Right kidney (tissue), 1 donor: ENCODE results near the gene FAR2.
"Not testable (repeated sequence)": the region's sequence is repeated elsewhere in the genome, so short reads cannot be mapped to it uniquely, and the experiment has no call there.

ENCODE experiments used
- DNase-seq: peaks from one replicate; pipeline ENCODE4 v3.0.0-alpha.2; 2016

The FAR2 gene

DNA sequence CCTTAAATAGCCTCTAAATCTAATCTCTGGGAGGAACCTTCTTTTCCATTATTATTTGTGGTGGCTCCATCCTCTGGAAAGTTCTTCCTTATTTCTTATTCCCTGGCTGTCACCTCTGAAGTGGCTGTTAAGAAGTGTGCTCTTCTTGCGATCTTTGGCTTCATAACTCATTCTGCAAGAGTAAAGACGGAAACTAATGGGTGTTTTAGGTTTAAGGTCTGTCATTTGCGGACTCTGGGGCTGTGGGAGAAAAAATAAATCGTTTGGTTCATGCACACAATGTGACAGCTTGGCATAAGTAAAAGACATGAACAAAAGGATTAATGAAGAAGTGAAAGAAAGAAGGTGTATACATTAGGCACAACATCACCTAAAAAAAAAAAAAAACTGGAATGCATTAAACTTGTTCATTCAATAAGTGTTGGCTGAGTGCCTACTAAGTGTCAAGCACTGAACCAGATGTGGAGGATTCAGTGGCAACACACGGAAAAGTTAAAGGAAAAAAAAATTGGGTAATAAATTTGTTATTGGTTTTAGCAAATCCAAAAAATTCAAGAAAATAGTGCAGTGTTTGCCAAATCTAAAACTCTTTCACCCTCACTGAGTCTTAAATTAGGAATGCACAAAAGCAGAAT is 132.4 kb downstream of the FAR2 start:
- no peak for DNase-seq

DNA sequence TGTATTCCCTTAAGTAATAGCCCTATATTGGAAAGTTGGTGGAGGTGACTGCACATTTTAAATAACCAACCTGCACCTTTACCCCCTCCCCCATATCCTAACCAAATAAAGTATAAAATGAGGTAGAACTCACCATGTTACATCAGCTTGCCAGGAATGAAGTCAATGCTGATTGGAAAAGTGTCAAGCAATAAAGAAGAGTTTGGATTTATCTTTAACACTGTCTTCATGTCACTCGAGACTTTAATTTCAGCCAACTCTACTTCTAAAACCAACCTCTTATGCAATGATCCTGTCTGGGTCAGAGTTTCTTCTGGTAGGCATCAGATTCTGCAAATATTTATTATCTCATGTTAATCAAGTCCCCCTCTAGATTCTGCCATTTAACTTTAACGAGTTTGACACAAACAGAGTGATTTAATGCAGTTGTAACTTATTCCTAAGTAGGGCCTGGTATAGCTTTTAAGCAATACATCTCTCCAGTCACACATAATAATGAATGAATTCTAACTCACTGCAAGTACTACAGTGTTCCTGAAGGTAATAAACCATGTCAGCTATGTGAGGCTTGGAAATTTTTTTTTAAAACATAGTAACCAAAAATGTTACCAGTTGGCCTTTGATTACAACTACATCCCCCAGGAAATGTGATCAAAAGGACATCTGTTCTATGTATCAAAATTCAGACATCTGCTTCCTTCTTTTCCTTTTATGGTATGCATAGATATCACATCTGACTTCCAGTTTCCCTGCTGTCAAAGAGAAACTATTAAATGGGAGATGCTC is 133.1 kb downstream of the FAR2 start:
- DNase-seq = no peak

DNA sequence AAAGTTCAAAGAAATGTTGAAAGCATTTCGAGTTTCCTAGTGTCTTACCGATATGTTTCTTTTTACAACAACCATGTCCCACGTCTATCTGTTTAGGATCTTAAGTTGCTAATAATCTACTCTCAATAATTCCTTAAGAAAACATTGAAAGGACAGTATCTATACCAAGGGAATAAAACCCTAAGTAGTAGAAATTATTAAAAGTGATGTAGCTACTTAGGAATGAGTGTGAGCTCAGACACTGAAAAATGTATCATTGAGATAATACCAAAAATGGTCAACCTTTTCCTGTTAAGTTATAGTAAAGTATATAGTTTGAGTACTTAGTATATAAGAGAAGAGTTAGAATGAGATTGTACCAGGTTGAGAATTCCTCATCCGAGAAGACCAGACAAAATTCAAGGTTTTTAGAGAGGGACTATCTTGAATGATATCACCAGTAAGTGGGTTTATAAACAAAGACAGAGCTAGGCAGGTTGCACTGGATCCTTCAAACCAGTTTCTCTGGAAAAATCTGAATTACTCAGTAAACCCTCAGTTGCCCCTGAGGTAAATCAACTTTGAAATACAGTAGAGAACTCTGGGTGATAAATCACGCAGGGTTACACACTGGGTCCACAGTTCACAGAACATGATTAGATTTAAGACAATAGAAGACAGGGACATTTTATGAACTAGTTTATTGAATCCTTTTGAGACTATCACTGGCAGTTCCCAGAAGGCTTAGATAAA is 135.1 kb downstream of the FAR2 start:
- no peak for DNase-seq

DNA sequence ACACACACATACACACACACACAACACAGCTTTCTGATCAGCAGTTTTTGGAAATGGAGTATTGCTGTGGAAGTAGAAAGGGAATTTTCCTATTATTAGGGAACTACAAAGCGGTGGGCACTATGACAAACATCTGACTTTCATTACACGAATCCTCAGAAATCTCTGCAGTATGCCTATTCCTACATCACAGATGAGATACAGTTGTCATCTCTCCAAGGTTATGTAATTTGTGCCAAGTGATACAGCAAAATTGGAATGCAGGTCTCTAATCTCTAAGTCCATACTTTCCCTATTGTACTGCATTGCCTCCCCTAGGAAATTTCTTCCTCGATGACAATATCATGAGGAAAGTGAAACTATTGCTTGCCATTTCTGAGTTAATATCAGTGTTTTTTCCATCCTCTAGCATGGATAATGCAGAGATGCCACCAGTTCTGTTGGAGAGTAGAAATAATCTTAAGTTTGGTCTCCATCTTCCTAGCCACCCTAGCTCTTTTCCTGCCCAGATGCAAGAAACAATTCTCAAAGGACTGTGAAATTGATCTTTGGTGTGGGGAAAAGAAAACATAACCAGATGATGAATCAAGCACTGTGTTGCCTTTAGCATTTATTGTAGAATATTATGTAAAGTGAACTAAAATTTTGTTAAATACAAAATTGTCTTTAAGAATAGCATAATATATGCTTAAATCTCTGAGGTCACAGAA is 137.2 kb downstream of the FAR2 start:
- DNase-seq = no peak

- DNase-seq = no peak
Observed at GRCh38 chr12:29287622-29288021, 138.5 kb downstream of the FAR2 start.

GRCh38 chr12:29288031-29288430 is 139.0 kb downstream of the FAR2 start:
- DNase-seq = no peak

DNA sequence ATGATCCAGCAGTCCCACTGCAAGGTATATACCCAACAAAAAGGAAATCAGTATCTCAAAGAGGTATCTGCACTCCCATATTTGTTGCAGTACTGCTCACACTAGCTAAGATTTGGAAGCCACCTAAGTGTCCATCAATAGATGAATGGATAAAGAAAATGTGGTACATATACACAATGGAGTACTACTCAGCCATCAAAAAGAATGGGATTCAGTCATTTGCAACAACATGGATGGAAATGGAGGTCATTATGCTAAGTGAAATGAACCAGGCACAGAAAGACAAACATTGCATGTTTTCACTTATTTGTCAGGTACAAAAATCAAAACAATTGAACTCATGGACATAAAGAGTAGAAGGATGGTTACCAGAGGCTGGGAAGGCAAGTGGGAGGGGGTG is 141.4 kb downstream of the FAR2 start:
- not testable (repeated sequence) for DNase-seq

DNA sequence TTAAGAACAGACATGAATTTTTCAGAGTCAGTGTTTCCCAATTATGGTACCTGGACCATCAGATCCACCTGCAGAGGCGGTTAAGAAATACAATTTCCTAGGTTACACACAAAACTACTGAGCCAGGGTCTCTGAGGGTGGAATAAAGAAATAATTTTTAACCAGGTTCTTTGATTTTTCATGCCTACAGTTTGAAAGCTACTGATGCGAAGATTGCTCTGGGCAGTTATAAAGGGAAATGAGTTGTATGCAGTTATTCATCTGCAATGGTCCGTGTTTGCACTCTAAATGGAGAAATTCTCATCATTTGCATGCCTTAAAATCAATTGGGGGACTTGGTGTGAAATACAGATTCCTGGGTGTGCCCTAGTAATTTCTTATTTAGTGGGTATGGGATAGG is 142.1 kb downstream of the FAR2 start:
- no peak for DNase-seq

DNA sequence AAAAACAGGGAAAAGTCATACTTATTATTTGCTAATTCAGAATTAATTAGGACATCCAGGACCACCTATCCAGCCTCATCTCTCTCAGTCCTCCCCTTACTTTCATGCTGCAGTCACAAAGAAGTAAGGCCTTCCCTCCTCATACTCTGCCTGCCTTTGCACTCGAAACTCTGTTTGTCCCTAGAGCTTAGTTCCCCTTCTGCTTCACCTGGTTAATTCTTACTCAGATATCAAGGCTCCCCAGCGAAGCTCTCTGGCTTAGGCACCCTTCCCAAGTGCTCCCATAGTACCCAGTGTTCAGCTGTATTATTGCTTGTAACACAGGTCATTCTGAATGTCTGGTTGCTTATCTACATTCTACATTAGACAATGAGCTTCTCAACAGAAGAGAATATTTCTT is 150.6 kb downstream of the FAR2 start:
- no peak for DNase-seq

DNA sequence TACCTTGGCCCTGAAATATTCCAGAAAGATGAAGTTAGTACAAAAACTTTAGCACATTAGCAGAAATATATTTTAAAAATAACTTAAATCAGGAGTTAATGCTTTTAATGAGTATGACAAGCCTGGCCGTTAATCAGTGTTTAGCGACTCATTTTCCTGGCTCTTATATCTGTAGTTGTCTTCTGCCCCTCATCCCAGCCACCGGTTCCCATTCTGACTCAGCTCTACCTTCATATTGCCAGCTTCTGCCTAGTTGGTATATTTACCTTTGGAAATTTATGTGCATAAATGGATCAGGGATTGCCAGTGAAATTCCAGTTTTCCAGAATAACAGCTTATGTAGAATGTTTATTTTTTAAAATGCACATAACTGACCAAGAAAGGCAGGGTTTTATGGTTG is 152.0 kb downstream of the FAR2 start:
- DNase-seq = no peak

- DNase-seq = no peak
Observed at GRCh38 chr12:29304388-29304787, 155.3 kb downstream of the FAR2 start.

- no peak for DNase-seq
Observed at GRCh38 chr12:29306266-29306665, 157.2 kb downstream of the FAR2 start.

DNA sequence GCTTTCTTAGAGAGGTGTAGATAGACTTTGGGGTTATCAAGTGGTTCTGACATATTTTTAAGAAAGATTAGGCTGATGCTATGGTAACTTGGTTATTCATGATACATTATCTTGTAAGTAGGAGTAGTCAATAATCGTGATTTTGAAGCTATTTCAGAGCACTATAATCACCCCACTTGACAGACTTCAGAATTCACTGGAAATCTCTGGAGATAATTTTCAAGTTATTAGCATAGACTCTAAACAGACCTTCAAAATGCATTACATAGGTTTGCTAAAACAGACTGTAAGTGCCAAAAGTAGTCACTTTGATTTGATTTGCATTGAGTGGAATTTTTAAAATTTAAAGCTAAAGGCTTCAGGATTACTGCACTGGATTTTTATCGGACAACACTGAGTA is 157.6 kb downstream of the FAR2 start:
- DNase-seq = no peak

- DNase-seq = no peak
Observed at GRCh38 chr12:29309320-29309902, 160.3 kb downstream of the FAR2 start.

DNA sequence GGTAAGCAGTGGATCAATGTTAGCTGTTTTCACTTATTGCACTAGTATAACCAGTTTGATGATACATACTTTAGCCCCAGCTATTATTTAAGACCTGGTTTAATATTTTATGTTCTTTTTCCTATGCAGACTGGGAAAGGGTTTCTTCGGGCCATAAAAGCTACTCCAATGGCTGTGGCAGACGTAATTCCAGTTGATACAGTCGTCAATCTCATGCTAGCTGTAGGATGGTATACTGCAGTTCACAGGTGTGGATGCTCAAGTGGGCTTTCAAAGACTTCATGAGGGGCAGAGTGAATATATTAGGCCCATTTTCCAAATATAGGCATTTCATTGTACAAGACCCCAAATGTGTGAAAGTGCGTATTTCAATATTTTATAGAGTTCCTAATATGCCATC is 161.8 kb downstream of the FAR2 start:
- DNase-seq = no peak

- no peak for DNase-seq
Observed at GRCh38 chr12:29314416-29314815, 165.3 kb downstream of the FAR2 start.

- DNase-seq = no peak
Observed at GRCh38 chr12:29316752-29317151, 167.7 kb downstream of the FAR2 start.

GRCh38 chr12:29317556-29318363 is 168.7 kb downstream of the FAR2 start:
- DNase-seq = peak; percentile 17

GRCh38 chr12:29320295-29321085 is 171.4 kb downstream of the FAR2 start:
- no peak for DNase-seq

DNA sequence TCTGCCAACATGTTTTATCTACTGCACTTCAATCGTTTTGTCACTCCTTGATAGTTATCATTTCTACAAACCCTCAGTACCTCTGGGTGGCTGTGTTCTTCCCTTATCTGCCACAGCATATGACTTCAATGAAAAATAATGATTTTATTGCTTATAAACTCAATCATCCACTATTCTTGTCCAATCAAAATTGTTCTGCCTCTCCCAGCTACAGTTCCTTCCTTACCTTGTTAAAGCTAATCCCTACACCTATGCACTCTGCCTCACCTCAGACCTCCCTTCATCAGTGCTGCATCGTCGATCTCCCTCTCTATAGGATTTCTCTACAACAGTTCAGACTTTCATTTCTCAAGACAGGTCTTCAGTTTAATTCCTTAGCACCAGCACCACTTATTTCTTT is 173.1 kb downstream of the FAR2 start:
- no peak for DNase-seq

DNA sequence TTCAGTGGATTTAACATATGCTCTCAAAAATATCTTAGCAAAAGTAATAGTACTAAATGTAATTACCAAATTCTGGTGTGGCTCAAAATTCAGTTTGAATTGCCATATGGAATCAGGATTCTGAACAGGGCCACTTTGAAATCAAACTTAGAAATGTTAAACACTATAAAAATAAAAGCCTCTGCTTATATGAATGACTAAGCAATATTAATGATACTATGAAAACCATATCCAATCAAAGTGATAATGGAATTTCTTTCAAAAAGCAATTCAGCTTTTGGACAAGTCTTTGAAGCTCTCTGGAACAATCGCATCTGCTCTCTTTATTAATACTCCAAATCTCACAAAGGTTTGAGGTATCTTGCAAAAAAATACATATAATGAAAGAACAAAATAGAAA is 180.3 kb downstream of the FAR2 start:
- DNase-seq = no peak
